DND-41 (cell line): Measurements from ENCODE around the gene KCNK4.

Source experiments
- CTCF ChIP-seq: IDR thresholded peaks from 2 replicates; pipeline ENCODE4 v1.5.1; 2012; ENCODE audit warnings: borderline replicate concordance, low read length, moderate library complexity, mild to moderate bottlenecking; ENCODE audit not compliant: poor library complexity, severe bottlenecking; ENCODE audit errors: extremely low read depth
- EZH2 ChIP-seq: IDR thresholded peaks from 3 replicates; pipeline ENCODE4 v1.6.1; 2012; ENCODE audit warnings: borderline replicate concordance, low read depth, mild to moderate bottlenecking, moderate library complexity, low read length, inconsistent platforms; ENCODE audit not compliant: severe bottlenecking

DNA sequence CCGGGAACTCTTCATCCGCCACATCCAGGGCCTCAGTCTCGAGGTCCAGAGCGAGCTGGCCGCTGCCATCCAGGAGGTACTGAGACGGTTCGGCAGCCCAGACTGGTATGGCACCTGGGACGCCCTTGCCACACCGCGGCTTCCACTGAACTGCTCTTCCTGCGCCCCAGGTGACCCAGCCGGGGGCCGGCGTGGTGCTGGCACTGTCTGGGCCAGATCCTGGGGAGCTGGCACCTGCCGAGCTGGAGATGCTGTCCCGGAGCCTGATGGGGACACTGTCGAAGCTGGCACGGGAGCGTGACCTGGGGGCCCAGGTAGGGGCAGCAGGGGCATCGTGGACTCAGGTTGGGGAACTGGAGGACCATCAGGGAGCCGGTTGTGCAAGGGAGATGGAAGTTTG, 50.3 kb downstream of the KCNK4 start:
- TF ChIP-seq CTCF (no peak), EZH2 (no peak)
